SK-N-SH (cell line): Measurements from ENCODE around the gene CSPG5. TPM values are rescaled to one million over a fixed set of nuclear protein-coding genes. Genes with fewer than 3 reads are reported as not detected.

ENCODE experiments used
- CTCF ChIA-PET: fragments of 300-600, 350-600 bp; formaldehyde crosslinking; extraction: SDS; loops from one replicate; lab custom pipeline; 2021; lab: Yijun Ruan, JAX
- POLR2A ChIA-PET: fragments of 350-600 bp; sonication (Branson Sonifier 250); formaldehyde crosslinking; extraction: SDS; loops from one replicate; lab custom pipeline; 2020; ENCODE audit warnings: antibody characterized with exemption, inconsistent platforms; lab: Yijun Ruan, JAX
- DNase-seq: peaks from one replicate; pipeline ENCODE4 v3.0.0; 2012
- H2AFZ ChIP-seq: fragments of 200-600 bp; sonication (generic); 2 replicates; pipeline ENCODE4 v1.8.1; 2016; ENCODE audit warnings: antibody characterized with exemption, mild to moderate bottlenecking, low read depth
- H3F3A ChIP-seq: fragments of 200-600 bp; sonication (generic); replicated peaks from 2 replicates; pipeline ENCODE3; 2016; ENCODE audit warnings: antibody characterized with exemption, mild to moderate bottlenecking; ENCODE audit not compliant: insufficient read depth
- H3K27ac ChIP-seq, 2 experiments: fragments of 200-500 bp in 1 of 2; fragments of 200-600 bp in 1 of 2; sonication (Bioruptor generic) in 1 of 2; sonication (generic), shearing (Covaris generic) in 1 of 2; 2 replicates each; pipeline versions ENCODE4 v1.5.1 to v1.6.1; 2014 to 2016; ENCODE audit warnings: low read depth in 2 of 2, inconsistent platforms in 1 of 2, low read length in 1 of 2, mild to moderate bottlenecking in 1 of 2, mixed read lengths in 1 of 2
- H3K27me3 ChIP-seq: fragments of 200-600 bp; sonication (generic), shearing (Covaris generic); 2 replicates; pipeline ENCODE4 v1.6.1; 2016; ENCODE audit warnings: mixed run types; ENCODE audit not compliant: insufficient read depth
- H3K36me3 ChIP-seq, 2 experiments: fragments of 200-500 bp in 1 of 2; fragments of 200-600 bp in 1 of 2; sonication (Bioruptor generic) in 1 of 2; sonication (generic) in 1 of 2; replicated peaks in 1 of 2; 2 replicates each; pipeline versions ENCODE3 to v1.5.1; 2014 to 2016; ENCODE audit warnings: low read length in 1 of 2, mild to moderate bottlenecking in 1 of 2; ENCODE audit not compliant: insufficient read depth in 2 of 2, control insufficient read depth in 1 of 2
- H3K4me1 ChIP-seq, 2 experiments: fragments of 200-500 bp in 1 of 2; fragments of 200-600 bp in 1 of 2; sonication (Bioruptor generic) in 1 of 2; sonication (generic), shearing (Covaris generic) in 1 of 2; 2 replicates each; pipeline versions ENCODE4 v1.5.1 to v1.6.1; 2014 to 2016; ENCODE audit warnings: low read depth in 1 of 2, low read length in 1 of 2, mixed run types in 1 of 2; ENCODE audit not compliant: insufficient read depth in 2 of 2, control insufficient read depth in 1 of 2
- H3K4me2 ChIP-seq: fragments of 200-600 bp; sonication (generic), shearing (Covaris generic); 2 replicates; pipeline ENCODE4 v1.6.1; 2017; ENCODE audit warnings: mixed run types
- H3K4me3 ChIP-seq, 2 experiments: fragments of 200-500 bp in 1 of 2; fragments of 200-600 bp in 1 of 2; sonication (Bioruptor generic) in 1 of 2; sonication (generic), shearing (Covaris generic) in 1 of 2; 2 replicates each; pipeline versions ENCODE4 v1.5.1 to v1.8.1; 2014 to 2016; ENCODE audit warnings: low read depth in 2 of 2, inconsistent platforms in 1 of 2, low read length in 1 of 2, mild to moderate bottlenecking in 1 of 2, mixed read lengths in 1 of 2, moderate library complexity in 1 of 2
- H3K79me2 ChIP-seq: fragments of 200-600 bp; sonication (generic); 2 replicates; pipeline ENCODE4 v1.8.1; 2017; ENCODE audit warnings: mild to moderate bottlenecking; ENCODE audit not compliant: insufficient read depth
- H3K9ac ChIP-seq: fragments of 200-600 bp; sonication (generic); 2 replicates; pipeline ENCODE4 v1.6.1; 2017; ENCODE audit warnings: mixed run types
- H3K9me2 ChIP-seq: fragments of 200-600 bp; sonication (generic); 2 replicates; pipeline ENCODE4 v1.6.1; 2017; ENCODE audit warnings: mixed run types
- H3K9me3 ChIP-seq: fragments of 200-600 bp; sonication (generic); 2 replicates; pipeline ENCODE4 v1.6.1; 2017; ENCODE audit warnings: mixed run types, mild to moderate bottlenecking, moderate library complexity
- H4K20me1 ChIP-seq: fragments of 200-600 bp; sonication (generic); 2 replicates; pipeline ENCODE4 v1.6.1; 2017; ENCODE audit warnings: mild to moderate bottlenecking, mixed run types; ENCODE audit not compliant: insufficient read depth
- ELF1 ChIP-seq: IDR thresholded peaks from 2 replicates; pipeline ENCODE4 v1.4.0; 2012
- EZH2phosphoT487 ChIP-seq: fragments of 200-600 bp; sonication (generic); IDR thresholded peaks from 2 replicates; pipeline ENCODE4 v1.6.1; 2017; ENCODE audit warnings: low read depth, mixed run types, mild to moderate bottlenecking, antibody characterized with exemption, moderate library complexity, borderline replicate concordance
- FOSL2 ChIP-seq: IDR thresholded peaks from 2 replicates; pipeline ENCODE4 v1.4.0; 2012; ENCODE audit warnings: low read depth, mild to moderate bottlenecking, moderate library complexity, borderline replicate concordance
- FOXJ3 ChIP-seq: sonication (generic); formaldehyde crosslinking; IDR thresholded peaks from 2 replicates; pipeline ENCODE4 v1.5.1; 2020; ENCODE audit warnings: mild to moderate bottlenecking, missing genetic modification reagents
- FOXM1 ChIP-seq: IDR thresholded peaks from 2 replicates; pipeline ENCODE4 v1.4.0; 2012; ENCODE audit warnings: low read depth, mild to moderate bottlenecking
- MXI1 ChIP-seq: IDR thresholded peaks from 2 replicates; pipeline ENCODE4 v1.6.1; 2012; ENCODE audit warnings: mild to moderate bottlenecking, low read depth, low read length, improper control_type of control experiment
- NFIC ChIP-seq: IDR thresholded peaks from 2 replicates; pipeline ENCODE4 v1.4.0; 2012; ENCODE audit warnings: borderline replicate concordance
- PBX3 ChIP-seq: IDR thresholded peaks from 2 replicates; pipeline ENCODE4; 2012
- POLR2AphosphoS5 ChIP-seq: IDR thresholded peaks from 2 replicates; pipeline ENCODE4 v1.6.1; 2012; ENCODE audit warnings: low read depth, low read length
- RAD21 ChIP-seq: IDR thresholded peaks from 2 replicates; pipeline ENCODE4 v1.6.1; 2012; ENCODE audit warnings: mild to moderate bottlenecking, low read length
- RFX5 ChIP-seq: IDR thresholded peaks from 2 replicates; pipeline ENCODE4 v1.6.1; 2012; ENCODE audit warnings: mild to moderate bottlenecking, improper control_type of control experiment, low read length
- RXRA ChIP-seq: IDR thresholded peaks from 2 replicates; pipeline ENCODE4 v1.4.0; 2012; ENCODE audit warnings: low read depth, mild to moderate bottlenecking, borderline replicate concordance
- SIN3A ChIP-seq: IDR thresholded peaks from 2 replicates; pipeline ENCODE4 v1.6.1; 2012; ENCODE audit warnings: low read depth, mild to moderate bottlenecking, low read length, moderate library complexity, borderline replicate concordance
- TAF1 ChIP-seq: IDR thresholded peaks from 2 replicates; pipeline ENCODE4 v1.6.1; 2012; ENCODE audit warnings: low read depth, mild to moderate bottlenecking, low read length, moderate library complexity, borderline replicate concordance
- TCF12 ChIP-seq: IDR thresholded peaks from 2 replicates; pipeline ENCODE4 v1.4.0; 2012
- TEAD4 ChIP-seq: IDR thresholded peaks from 2 replicates; pipeline ENCODE4 v1.4.0; 2012; ENCODE audit warnings: mild to moderate bottlenecking, borderline replicate concordance; ENCODE audit not compliant: insufficient read depth
- USF1 ChIP-seq: IDR thresholded peaks from 2 replicates; pipeline ENCODE4 v1.4.0; 2012; ENCODE audit warnings: low read depth, borderline replicate concordance
- USF2 ChIP-seq: fragments of 150-350 bp; IDR thresholded peaks from 2 replicates; pipeline ENCODE4 v1.6.1; 2017; ENCODE audit warnings: antibody characterized with exemption, low read length, low read depth, borderline replicate concordance
- YY1 ChIP-seq: IDR thresholded peaks from 2 replicates; pipeline ENCODE4 v1.4.0; 2012; ENCODE audit warnings: low read depth, mild to moderate bottlenecking
- WGBS: methylation state at CpG from one replicate; pipeline ENCODE4 v1.1.6; 2017; ENCODE audit warnings: low lambda C conversion rate; 5-methylcytosine and 5-hydroxymethylcytosine counted together
- polyA plus RNA-seq, 3 experiments: library from polyadenylated mRNA; depleted of rRNA; stranded (reverse); fragments of >200 nt; gene quantifications; 2 replicates each; pipeline ENCODE4 v1.2.3, GENCODE V29; 2012
- TF ChIP-seq, protein P1 (sequence below): IDR thresholded peaks from 2 replicates; pipeline ENCODE4 v1.6.1; 2012; ENCODE audit warnings: mild to moderate bottlenecking, low read depth, low read length, moderate library complexity

Gene CSPG5
- polyA plus RNA-seq, 1 of the 3 experiments (the other 2 are of a cell fraction) = 0.58 TPM

- Histone ChIP-seq H2AFZ (no peak overlapping the region), H3K36me3 (no peaks in the 10 kb centered on the region), H3K4me3 (no peak overlapping the region), H3K9me3 (no peaks in the 10 kb centered on the region), H3K79me2 (no peaks in the 10 kb centered on the region), H3F3A (no peaks in the 10 kb centered on the region), H4K20me1 (no peaks in the 10 kb centered on the region), H3K9me2 (no peaks in the 10 kb centered on the region), H3K4me1 (peaks cover 0 to 4% of the 10 kb centered on the region in 2 experiments; a peak in 1 of 4 replicates), H3K4me2 (no peak overlapping the region), H3K9ac (no peak overlapping the region), H3K27me3 (no peaks in the 10 kb centered on the region), H3K27ac (no peak overlapping the region)
- DNase-seq = no peak
- 69% methylated on average over 4 of the region's 4 CpGs for WGBS
- ChIA-PET CTCF (interaction anchor here (0.8 kb wide), 1 partner anchor 9 kb away, joined by 3 read pairs; no protein-coding TSS in a partner anchor), POLR2A (no interaction called here)
- TF ChIP-seq EZH2phosphoT487 (no peak), RAD21 (no peak), MXI1 (no peak), FOSL2 (no peak)
These were observed 53.0 kb downstream of the CSPG5 start for GRCh38 chr3:47525617-47526016.

DNA sequence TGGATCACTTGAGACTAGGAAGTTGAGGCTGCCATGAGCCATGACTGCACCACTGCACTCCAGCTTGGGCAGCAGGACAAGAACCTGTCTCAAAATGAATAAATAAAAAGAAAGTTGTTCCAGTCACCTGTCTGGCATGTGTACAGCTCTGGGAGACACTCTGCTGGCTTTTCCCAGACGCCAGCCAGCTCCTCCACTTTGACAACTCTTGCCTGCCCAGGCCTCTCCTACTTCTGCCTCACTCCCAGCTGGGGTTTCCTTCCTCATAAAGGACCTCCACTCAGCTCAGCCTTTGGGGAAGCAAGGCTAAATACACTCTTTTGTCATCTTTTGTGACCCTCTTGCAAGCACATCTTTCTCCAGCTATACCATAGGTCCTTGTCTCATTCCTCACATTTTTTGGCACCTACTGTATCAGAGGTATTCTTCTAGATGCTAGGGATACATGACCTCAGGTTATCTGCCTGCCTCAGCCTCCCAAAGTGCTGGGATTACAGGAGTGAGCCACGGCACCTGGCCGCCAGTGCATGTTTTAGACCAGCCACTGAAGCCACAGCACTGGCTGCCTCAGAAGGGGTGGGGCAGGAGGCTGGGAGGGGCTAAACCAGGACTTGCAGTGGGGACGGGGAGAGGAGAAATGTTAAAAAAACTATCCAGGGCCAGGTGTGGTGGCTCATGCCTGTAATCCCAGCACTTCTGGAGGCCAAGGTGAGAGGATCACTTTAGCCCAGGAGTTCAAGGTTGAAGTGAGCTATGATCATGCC lies 55.2 kb downstream of the CSPG5 start:
- Histone ChIP-seq H3K36me3 (no peaks in the 10 kb centered on the region), H3K9me3 (no peaks in the 10 kb centered on the region), H2AFZ (no peak overlapping the region), H3K27me3 (no peaks in the 10 kb centered on the region), H3K79me2 (no peaks in the 10 kb centered on the region), H3K27ac (no peak overlapping the region), H4K20me1 (no peaks in the 10 kb centered on the region), H3K9ac (no peak overlapping the region), H3F3A (no peaks in the 10 kb centered on the region), H3K4me1 (peaks cover 0 to 4% of the 10 kb centered on the region in 2 experiments; a peak in 1 of 4 replicates), H3K9me2 (no peaks in the 10 kb centered on the region), H3K4me2 (no peak overlapping the region), H3K4me3 (no peak overlapping the region)
- ChIA-PET CTCF (interaction anchor here (1.1 to 4.2 kb wide), 10 partner anchors 10 to 264 kb away, joined by 3 to 64 read pairs (median 6); no protein-coding TSS in a partner anchor), POLR2A (interaction anchor here (0.6 to 1.9 kb wide), 2 partner anchors 10 to 266 kb away, joined by 3 to 8 read pairs; partner anchors contain the start of gene ELP6)
- WGBS = 67% methylated on average over 4 of the region's 4 CpGs
- no peak for DNase-seq
- TF ChIP-seq FOXM1 = no peak
- TF ChIP-seq USF2 = no peak
- no peak for TF ChIP-seq RFX5
- TF ChIP-seq EZH2phosphoT487 = no peak
- TF ChIP-seq, protein P1, sequence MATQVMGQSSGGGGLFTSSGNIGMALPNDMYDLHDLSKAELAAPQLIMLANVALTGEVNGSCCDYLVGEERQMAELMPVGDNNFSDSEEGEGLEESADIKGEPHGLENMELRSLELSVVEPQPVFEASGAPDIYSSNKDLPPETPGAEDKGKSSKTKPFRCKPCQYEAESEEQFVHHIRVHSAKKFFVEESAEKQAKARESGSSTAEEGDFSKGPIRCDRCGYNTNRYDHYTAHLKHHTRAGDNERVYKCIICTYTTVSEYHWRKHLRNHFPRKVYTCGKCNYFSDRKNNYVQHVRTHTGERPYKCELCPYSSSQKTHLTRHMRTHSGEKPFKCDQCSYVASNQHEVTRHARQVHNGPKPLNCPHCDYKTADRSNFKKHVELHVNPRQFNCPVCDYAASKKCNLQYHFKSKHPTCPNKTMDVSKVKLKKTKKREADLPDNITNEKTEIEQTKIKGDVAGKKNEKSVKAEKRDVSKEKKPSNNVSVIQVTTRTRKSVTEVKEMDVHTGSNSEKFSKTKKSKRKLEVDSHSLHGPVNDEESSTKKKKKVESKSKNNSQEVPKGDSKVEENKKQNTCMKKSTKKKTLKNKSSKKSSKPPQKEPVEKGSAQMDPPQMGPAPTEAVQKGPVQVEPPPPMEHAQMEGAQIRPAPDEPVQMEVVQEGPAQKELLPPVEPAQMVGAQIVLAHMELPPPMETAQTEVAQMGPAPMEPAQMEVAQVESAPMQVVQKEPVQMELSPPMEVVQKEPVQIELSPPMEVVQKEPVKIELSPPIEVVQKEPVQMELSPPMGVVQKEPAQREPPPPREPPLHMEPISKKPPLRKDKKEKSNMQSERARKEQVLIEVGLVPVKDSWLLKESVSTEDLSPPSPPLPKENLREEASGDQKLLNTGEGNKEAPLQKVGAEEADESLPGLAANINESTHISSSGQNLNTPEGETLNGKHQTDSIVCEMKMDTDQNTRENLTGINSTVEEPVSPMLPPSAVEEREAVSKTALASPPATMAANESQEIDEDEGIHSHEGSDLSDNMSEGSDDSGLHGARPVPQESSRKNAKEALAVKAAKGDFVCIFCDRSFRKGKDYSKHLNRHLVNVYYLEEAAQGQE = no peak
- no peak for TF ChIP-seq RAD21
- TF ChIP-seq ELF1 = no peak
- TF ChIP-seq TEAD4 = no peak
- no peak for TF ChIP-seq POLR2AphosphoS5
- no peak for TF ChIP-seq SIN3A
- no peak for TF ChIP-seq FOXJ3
- TF ChIP-seq PBX3 = no peak
- TF ChIP-seq RXRA = no peak
- no peak for TF ChIP-seq NFIC
- no peak for TF ChIP-seq TAF1
- no peak for TF ChIP-seq USF1
- TF ChIP-seq YY1 = no peak
- TF ChIP-seq TCF12 = no peak
